ENCODE data around the gene ASIC4.

- TF ChIP-seq, protein P1, sequence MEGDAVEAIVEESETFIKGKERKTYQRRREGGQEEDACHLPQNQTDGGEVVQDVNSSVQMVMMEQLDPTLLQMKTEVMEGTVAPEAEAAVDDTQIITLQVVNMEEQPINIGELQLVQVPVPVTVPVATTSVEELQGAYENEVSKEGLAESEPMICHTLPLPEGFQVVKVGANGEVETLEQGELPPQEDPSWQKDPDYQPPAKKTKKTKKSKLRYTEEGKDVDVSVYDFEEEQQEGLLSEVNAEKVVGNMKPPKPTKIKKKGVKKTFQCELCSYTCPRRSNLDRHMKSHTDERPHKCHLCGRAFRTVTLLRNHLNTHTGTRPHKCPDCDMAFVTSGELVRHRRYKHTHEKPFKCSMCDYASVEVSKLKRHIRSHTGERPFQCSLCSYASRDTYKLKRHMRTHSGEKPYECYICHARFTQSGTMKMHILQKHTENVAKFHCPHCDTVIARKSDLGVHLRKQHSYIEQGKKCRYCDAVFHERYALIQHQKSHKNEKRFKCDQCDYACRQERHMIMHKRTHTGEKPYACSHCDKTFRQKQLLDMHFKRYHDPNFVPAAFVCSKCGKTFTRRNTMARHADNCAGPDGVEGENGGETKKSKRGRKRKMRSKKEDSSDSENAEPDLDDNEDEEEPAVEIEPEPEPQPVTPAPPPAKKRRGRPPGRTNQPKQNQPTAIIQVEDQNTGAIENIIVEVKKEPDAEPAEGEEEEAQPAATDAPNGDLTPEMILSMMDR (IDR thresholded peaks at IDR 0.05), result no peak
- no peak for TF ChIP-seq POLR2A (IDR thresholded peaks at IDR 0.05)
- TF ChIP-seq POLR2AphosphoS5 (IDR thresholded peaks at IDR 0.05), result no peak
- no peak for TF ChIP-seq EP300 (IDR thresholded peaks at IDR 0.05)
These were observed 21.7 kb upstream of the ASIC4 start for GRCh38 chr2:219492575-219492974.
